GM21825 (cell line): ENCODE data around the gene ADSL.

ENCODE experiments used
- ATAC-seq: cut with Tn5 transposase; IDR thresholded peaks from one replicate; pipeline ENCODE4 v1.9.1; 2021; ENCODE audit warnings: mild to moderate bottlenecking, moderate library complexity; ENCODE audit not compliant: unreplicated experiment

Gene ADSL

GRCh38 chr22:40403651-40404050 lies 57.4 kb downstream of the ADSL start:
- ATAC-seq = no peak

GRCh38 chr22:40404251-40405177 lies 58.2 kb downstream of the ADSL start:
- ATAC-seq = no peak

DNA sequence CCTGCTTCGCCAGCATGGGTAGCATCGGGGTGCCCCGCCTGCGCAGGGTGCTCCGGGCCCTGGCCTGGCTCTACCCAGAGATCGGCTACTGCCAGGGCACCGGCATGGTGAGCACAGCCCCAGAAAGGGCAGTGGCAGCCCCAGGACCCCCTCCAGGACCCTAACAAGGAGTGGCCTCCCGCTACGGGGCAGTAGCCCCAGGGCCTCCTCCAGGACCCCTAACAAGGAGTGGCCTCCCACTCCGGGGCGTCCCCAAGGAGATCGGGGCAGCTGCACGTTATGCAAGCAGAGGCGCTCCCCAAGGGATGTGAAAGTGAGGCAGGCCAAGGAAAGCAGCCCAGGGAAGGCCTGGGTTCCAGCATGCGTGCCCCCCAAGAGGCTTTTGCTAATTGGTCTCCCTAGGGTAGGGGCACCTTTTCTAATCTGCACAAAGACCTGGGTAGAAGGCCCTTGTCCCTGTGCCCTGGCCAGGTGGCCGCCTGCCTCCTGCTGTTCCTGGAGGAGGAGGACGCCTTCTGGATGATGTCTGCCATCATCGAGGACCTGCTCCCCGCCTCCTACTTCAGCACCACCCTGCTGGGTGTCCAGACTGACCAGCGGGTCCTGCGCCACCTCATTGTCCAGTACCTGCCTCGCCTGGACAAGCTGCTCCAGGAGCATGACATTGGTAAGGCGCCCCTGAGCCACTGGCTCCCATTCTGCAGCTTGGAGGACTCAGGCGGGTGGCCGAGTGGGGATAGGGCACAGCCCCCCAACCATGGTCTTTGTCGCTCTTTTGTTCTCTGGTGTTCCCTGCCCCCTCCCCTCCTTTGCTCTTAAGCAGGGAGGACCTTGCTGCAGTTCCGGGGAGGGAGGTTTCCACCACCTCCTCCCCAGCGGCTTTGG lies 59.1 kb downstream of the ADSL start:
- ATAC-seq = no peak

DNA sequence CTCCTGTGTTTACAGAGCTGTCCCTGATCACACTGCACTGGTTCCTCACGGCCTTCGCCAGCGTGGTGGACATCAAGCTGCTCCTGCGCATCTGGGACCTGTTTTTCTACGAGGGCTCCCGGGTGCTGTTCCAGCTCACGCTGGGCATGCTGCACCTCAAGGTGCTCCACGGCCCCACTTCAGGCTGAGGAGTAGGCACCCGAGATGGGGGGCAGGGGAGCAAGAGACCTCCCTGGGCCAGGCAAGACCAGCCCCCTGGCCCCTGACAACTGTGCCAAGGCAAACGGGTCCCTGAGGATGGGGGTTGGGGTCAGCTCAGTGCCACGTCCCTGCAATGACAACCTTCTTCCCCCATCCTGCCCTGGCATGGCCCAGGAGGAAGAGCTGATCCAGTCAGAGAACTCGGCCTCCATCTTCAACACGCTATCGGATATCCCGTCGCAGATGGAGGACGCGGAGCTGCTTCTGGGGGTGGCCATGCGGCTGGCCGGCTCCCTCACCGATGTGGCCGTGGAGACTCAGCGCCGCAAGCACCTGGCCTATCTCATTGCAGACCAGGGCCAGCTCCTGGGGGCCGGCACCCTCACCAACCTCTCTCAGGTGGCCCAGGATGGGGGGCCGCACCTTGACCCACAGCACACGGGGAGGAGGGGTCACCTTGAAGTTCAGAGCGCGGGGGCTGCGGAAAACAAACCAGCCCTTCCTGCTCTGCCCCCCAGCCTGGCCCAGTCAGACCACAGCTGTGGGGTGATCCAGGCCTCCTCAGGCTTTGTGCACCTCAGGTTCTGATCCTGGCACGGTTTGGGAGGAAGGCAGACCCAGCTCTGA lies 60.0 kb downstream of the ADSL start:
- no peak for ATAC-seq

GRCh38 chr22:40407021-40407761 lies 60.9 kb downstream of the ADSL start:
- no peak for ATAC-seq

DNA sequence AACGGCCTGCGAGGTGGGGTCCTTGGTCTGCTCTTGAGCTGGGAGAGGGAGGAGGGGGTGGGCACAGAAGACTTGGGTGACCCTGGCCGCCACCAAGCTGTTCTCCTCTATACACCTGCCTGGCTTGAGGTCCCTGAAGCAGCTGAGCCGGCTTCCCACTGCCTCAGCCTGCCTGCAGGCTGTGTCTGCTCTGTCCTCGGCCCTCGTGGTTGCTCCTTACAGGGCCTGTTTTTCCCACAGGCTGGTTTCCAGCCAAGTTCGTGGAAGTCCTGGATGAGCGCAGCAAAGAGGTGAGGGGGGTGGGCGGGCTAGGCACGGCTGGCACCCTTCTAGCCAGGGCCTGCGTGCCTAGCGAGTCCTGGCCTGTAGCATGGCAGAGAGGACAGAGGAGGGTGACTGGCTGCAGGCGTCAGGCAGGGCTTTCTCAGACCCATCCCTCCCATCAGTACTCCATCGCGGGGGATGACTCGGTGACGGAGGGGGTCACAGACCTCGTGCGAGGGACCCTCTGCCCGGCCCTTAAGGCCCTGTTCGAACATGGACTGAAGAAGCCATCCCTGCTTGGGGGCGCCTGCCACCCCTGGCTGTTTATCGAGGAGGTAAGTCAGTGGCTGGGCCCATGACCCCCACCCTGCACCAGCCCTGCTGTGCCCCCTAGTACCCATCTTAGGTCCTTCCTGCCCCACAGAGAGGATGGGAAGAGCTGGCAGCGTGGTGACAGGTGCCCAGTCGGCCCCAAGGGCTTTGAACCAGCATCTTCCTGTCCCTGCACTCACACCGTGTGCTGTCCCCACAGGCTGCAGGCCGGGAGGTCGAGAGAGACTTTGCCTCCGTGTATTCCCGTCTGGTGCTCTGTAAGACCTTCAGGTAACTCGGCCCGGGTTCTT lies 61.8 kb downstream of the ADSL start:
- ATAC-seq = no peak

DNA sequence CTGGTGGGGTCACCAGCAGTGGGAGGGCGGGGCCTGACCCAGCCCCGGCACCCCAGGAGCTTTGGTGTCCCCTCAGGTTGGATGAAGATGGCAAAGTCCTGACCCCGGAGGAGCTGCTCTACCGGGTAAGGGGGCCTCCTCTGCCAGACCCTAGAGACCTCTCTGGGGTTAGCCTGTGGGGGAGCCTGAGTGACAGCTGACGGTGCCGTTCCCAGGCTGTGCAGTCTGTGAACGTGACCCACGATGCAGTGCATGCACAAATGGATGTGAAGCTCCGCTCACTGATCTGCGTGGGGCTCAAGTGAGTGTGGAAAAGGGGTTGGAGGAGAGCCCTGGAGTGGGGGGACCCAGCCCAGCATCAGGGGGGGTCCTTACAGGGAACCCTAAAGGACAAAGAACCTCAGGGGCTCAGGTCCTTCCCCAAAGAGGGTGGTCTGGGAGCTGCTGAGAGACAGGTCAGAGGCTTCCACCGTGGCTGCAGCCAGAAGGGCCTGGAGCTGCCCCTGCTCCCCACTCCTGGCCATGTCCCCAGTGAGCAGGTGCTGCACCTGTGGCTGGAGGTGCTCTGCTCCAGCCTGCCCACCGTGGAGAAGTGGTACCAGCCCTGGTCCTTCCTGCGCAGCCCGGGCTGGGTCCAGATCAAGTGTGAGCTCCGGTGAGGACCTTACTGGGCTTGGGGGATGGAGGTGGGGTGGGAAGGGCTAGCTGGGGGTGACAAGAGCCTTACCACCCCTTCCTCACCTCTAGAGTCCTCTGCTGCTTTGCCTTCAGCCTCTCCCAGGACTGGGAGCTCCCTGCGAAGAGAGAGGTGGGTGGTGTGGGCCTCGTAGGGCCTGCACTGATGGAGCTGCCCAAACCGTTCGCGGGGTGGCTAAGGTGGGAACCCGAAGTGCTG lies 62.7 kb downstream of the ADSL start:
- no peak for ATAC-seq

DNA sequence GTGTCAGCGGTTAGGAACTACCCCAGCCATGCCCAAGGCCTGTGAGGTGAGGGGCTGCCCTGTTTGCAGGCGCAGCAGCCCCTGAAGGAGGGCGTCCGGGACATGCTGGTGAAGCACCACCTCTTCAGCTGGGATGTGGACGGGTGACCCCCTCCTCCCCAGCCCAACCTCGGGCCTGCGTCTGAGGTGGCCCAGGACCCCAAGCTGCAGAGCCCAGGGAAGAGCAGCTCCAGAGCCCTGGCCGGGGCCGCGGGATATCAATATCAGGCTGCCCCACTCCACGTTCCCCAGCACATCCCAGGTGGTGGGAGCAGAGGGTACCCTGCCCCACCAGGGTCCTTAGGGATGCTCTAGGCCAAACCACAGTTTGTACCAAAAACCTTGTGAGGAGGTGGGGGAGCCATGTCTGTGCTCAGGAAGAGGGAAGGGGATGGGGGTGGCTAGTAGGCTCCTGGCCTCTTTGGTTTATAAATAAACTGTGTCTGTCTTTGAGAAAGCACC lies 63.4 kb downstream of the ADSL start:
- no peak for ATAC-seq

DNA sequence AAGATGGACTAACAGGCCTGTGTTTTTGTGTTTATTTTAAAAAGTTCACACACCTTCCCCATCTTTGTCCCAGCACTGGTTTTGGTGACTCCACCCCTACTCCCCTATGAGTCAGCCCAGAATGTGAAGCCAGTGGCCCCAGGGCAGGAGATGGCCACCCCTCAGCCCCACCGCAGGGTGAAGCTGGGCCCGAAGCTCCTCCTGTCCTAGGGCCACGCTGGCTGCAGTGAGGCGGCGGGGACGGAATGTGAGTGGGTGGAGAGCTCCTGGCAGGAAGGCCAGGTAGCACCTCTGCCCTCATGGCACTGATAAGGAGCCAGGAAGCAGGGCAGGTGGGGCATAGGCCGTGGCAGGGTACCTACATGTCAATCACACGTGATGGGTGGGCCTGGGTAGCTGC lies 64.0 kb downstream of the ADSL start:
- ATAC-seq = no peak

- ATAC-seq = no peak
These were observed 64.6 kb downstream of the ADSL start for GRCh38 chr22:40410731-40411505.

DNA sequence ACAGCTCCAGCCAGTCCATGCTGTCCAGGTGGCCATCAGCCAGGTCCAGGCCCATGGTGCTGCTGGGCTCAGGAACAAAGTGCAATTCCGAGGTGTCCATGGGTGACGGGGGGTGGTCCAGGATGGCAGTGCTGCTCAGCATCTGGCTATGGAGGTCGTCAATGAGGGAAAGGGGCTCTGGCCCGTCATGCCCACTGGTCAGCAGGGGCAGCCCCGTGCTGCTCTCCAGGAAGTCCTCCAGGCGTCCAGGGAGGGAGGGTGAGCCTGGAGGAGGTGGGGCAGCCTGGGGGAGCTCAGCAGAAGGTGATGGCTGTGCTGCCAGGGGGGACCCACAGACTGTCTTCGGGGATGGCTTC lies 65.2 kb downstream of the ADSL start:
- no peak for ATAC-seq

- no peak for ATAC-seq
These were observed 66.1 kb downstream of the ADSL start for GRCh38 chr22:40412441-40412840.

DNA sequence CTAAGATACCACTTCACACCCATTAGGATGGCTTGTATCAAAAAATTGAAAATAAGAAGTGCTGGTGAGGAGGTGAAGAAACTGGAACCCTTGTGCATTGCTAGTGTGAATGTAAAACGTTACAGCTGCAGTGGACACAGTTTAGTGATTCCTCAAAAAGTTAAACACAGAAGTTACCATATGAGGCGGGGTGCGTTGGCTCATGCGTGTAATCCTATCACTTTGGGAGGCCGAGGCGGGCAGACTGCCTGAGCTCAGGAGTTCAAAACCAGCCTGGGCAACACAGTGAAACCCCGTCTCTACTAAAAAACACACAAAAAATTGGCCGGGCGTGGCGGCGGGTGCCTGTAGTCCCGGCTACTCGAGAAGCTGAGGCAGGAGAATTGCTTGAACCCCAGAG lies 67.6 kb downstream of the ADSL start:
- no peak for ATAC-seq

DNA sequence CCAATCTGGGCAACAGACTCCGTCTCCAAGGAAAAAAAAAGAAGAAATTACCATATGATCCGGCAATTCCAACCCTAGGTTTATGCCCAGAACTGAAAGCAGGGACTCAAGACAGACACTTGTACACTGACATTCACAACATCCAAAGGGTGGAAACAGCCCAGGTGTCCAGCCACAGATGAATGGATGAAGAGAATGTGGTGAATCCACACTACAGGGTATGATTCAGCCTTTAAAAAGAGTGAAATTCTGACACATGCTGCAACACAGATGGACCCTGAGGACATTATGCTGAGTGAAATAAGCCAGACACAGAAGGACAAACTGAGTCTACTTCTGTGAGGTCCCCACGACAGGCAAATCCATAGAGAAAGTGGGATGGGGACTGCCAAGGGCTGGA lies 68.0 kb downstream of the ADSL start:
- ATAC-seq = no peak

DNA sequence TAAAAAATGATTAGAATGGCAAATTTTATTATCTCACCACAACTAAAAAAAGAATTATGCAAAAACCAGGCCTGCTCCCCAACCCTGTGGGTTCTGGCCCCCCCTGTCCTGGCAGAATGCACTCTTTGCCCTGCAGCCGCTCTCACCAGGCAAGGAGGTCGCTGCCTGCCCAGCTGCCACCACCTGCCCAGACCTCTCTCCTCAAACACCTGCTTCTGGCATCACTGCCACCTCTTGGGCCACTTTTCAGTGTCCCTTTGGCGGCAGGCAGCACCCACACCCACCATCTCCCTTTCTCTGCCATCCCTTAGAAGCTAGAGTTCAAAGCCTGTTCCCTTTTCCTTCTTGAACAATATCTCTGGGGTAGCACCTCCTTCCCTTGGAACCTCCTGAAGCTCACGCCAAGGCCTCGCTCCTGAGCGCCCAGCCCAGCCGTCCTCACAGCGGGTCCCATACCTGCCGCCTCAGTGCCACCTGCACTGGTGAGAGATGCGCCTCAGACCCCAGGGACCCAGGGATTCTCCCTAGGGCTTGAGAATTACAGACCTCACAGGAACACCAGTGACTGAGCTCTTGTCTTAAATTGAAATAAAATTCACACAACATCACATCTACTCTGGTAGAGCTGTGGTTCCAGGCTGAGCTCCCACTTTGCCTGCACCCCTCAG lies 68.7 kb downstream of the ADSL start:
- no peak for ATAC-seq

- ATAC-seq = no peak
These were observed 69.4 kb downstream of the ADSL start for GRCh38 chr22:40415531-40416266.
